PC-3 (cell line): ENCODE results near the gene TNFAIP3. TPM values are rescaled to one million over a fixed set of nuclear protein-coding genes. Genes with fewer than 3 reads are reported as not detected.

ENCODE experiments used
- ATAC-seq: fragments of 200-7000 bp; cut with Tn5 transposase; 2 replicates; pipeline ENCODE4 v1.9.1; 2020; ENCODE audit warnings: mild to moderate bottlenecking, moderate library complexity
- BruUV-seq: library from RNA; stranded (reverse); fragments of 400-500 nt; replicated peaks from 2 replicates; lab custom pipeline; 2021; lab: Mats Ljungman, UMichigan
- CTCF ChIA-PET: fragments of 300-600 bp; sonication (Branson Sonifier 250); formaldehyde crosslinking; loops from one replicate; lab custom pipeline; 2022; ENCODE audit warnings: antibody characterized with exemption; lab: Charles Lee
- POLR2A ChIA-PET: fragments of 300-600 bp; sonication (Branson Sonifier 250); formaldehyde crosslinking; loops from one replicate; lab custom pipeline; 2022; ENCODE audit warnings: antibody characterized with exemption; ENCODE audit not compliant: unreplicated experiment; lab: Charles Lee
- DNase-seq: peaks from one replicate; pipeline ENCODE4 v3.0.0-alpha.2; 2015
- H2AFZ ChIP-seq: fragments of 300-600 bp; sonication (generic); 2 replicates; pipeline ENCODE4 v1.6.0; 2016; ENCODE audit warnings: antibody characterized with exemption, low read length
- H3F3A ChIP-seq: fragments of 300-600 bp; sonication (generic); one replicate; pipeline ENCODE4 v1.6.0; 2017; ENCODE audit warnings: antibody characterized with exemption, low read length, control low read depth, mild to moderate bottlenecking; ENCODE audit not compliant: unreplicated experiment
- H3K27ac ChIP-seq: fragments of 300-600 bp; sonication (generic); 2 replicates; pipeline ENCODE4 v1.5.1; 2016; ENCODE audit warnings: mild to moderate bottlenecking, low read length
- H3K27me3 ChIP-seq: fragments of 300-600 bp; sonication (generic); 2 replicates; pipeline ENCODE4 v1.6.1; 2016; ENCODE audit warnings: low read length, mixed read lengths
- H3K36me3 ChIP-seq: fragments of 300-600 bp; sonication (generic); 2 replicates; pipeline ENCODE4 v1.6.1; 2016; ENCODE audit warnings: low read depth, mixed run types, low read length, mixed read lengths
- H3K4me1 ChIP-seq: fragments of 300-600 bp; sonication (generic); 2 replicates; pipeline ENCODE4 v1.5.1; 2016; ENCODE audit warnings: low read length; ENCODE audit not compliant: insufficient read depth
- H3K4me2 ChIP-seq: fragments of 300-600 bp; sonication (generic); 2 replicates; pipeline ENCODE4 v1.6.0; 2016; ENCODE audit warnings: low read length
- H3K4me3 ChIP-seq: fragments of 300-600 bp; sonication (generic); 2 replicates; pipeline ENCODE4 v1.5.1; 2016; ENCODE audit warnings: mild to moderate bottlenecking, low read length, mixed read lengths
- H3K79me2 ChIP-seq: fragments of 300-600 bp; sonication (generic); 2 replicates; pipeline ENCODE4 v1.6.1; 2017; ENCODE audit warnings: low read length, mixed read lengths
- H3K9ac ChIP-seq: fragments of 300-600 bp; sonication (generic); 2 replicates; pipeline ENCODE4 v1.6.0; 2016; ENCODE audit warnings: mild to moderate bottlenecking, low read length
- H3K9me2 ChIP-seq: fragments of 300-600 bp; sonication (generic); replicated peaks from 2 replicates; pipeline ENCODE4 v1.6.1; 2016; ENCODE audit warnings: mixed run types, low read length, mixed read lengths
- H3K9me3 ChIP-seq: fragments of 300-600 bp; sonication (generic); 2 replicates; pipeline ENCODE4 v1.6.1; 2016; ENCODE audit warnings: low read length, mixed read lengths
- H4K20me1 ChIP-seq: fragments of 300-600 bp; sonication (generic); 2 replicates; pipeline ENCODE4 v1.6.1; 2016; ENCODE audit warnings: low read length, mixed read lengths
- CTCF ChIP-seq: fragments of 300-600 bp; sonication (generic); conservative IDR thresholded peaks from 2 replicates; pipeline ENCODE4 v1.5.1; 2017; ENCODE audit warnings: antibody characterized with exemption, low read depth, mild to moderate bottlenecking, low read length
- EZH2 ChIP-seq: fragments of 300-600 bp; sonication (generic); IDR thresholded peaks from one replicate; pipeline ENCODE4 v1.6.1; 2017; ENCODE audit warnings: antibody characterized with exemption, mild to moderate bottlenecking, low read length; ENCODE audit not compliant: unreplicated experiment
- EZH2phosphoT487 ChIP-seq: fragments of 300-600 bp; sonication (generic); IDR thresholded peaks from 2 replicates; pipeline ENCODE4 v1.6.1; 2018; ENCODE audit warnings: mild to moderate bottlenecking, antibody characterized with exemption, low read length, borderline replicate concordance
- intact Hi-C: fragments of 100-400 bp; cut with micrococcal nuclease; formaldehyde crosslinking; loops from 2 replicates; pipeline ENCODE4 v1.9.0; 2023
- total RNA-seq: library from RNA; depleted of rRNA; stranded (reverse); fragments of >200 nt; gene quantifications from 2 replicates; pipeline ENCODE4 v1.2.3, GENCODE V29; 2014

Gene TNFAIP3
- total RNA-seq, 1 experiment from 2014 or later: 21.9 TPM

GRCh38 chr6:137862419-137863090 lies 4.5 kb upstream of the TNFAIP3 start:
- Histone ChIP-seq H3K4me2 (no peak overlapping the region), H3K36me3 (no peaks in the 10 kb centered on the region), H3K27me3 (no peaks in the 10 kb centered on the region), H4K20me1 (no peaks in the 10 kb centered on the region), H2AFZ (no peak overlapping the region), H3K4me3 (no peak overlapping the region), H3K9me2 (no peaks in the 10 kb centered on the region), H3K79me2 (peaks cover 4% of the 10 kb centered on the region), H3K4me1 (peaks cover 8% of the 10 kb centered on the region), H3K9ac (no peak overlapping the region), H3K9me3 (no peaks in the 10 kb centered on the region), H3K27ac (no peak overlapping the region), H3F3A (no peaks in the 10 kb centered on the region)
- POLR2A ChIA-PET: interaction anchor here (0.7 kb wide), 1 partner anchor 61 kb away, joined by 4 read pairs; no protein-coding TSS in a partner anchor
- TF ChIP-seq CTCF: no peak
- TF ChIP-seq EZH2: no peak
- no peak for TF ChIP-seq EZH2phosphoT487
- intact Hi-C loops: no loop called here
- DNase-seq: no peak
- BruUV-seq: no TSS peak
- ATAC-seq: no peak
- CTCF ChIA-PET: no interaction called here

GRCh38 chr6:137863091-137863797 lies 3.8 kb upstream of the TNFAIP3 start:
- no TSS peak for BruUV-seq
- H4K20me1 ChIP-seq: peaks cover 6% of the 10 kb centered on the region; the same call in 1 of the 2 replicates
- CTCF ChIA-PET: no interaction called here
- H3K27me3 ChIP-seq: no peaks in the 10 kb centered on the region
- H2AFZ ChIP-seq: no peak overlapping the region
- no peak overlapping the region for H3K4me2 ChIP-seq
- intact Hi-C loops: no loop called here
- peaks cover 10% of the 10 kb centered on the region for H3K79me2 ChIP-seq
- TF ChIP-seq CTCF (no peak), EZH2 (no peak), EZH2phosphoT487 (no peak)
- H3K4me3 ChIP-seq: no peak overlapping the region
- H3K9me2 ChIP-seq: no peaks in the 10 kb centered on the region
- POLR2A ChIA-PET: no interaction called here
- no peaks in the 10 kb centered on the region for H3K9me3 ChIP-seq
- H3K36me3 ChIP-seq: no peaks in the 10 kb centered on the region
- H3K4me1 ChIP-seq: peaks cover 8% of the 10 kb centered on the region
- ATAC-seq (no peak), DNase-seq (no peak)
- H3K27ac ChIP-seq: no peak overlapping the region
- H3K9ac ChIP-seq: no peak overlapping the region
- no peaks in the 10 kb centered on the region for H3F3A ChIP-seq
